ENCODE results near the gene TEP1. TPM values are rescaled to one million over a fixed set of nuclear protein-coding genes. Genes with fewer than 3 reads are reported as not detected.

The TEP1 gene
- total RNA-seq, 4 donors from 2014 or later, result 17.2 to 28.8 (median 22.9) TPM

GRCh38 chr14:20329355-20329754, 83.9 kb downstream of the TEP1 start:
- Histone ChIP-seq H3K4me3 (no peak overlapping the region), H3K36me3 (peaks cover 13 to 36% (median 26%) of the 10 kb centered on the region in 4 donors), H3K27ac (replicated peaks in 1 of 4) (no peak overlapping the region), H3K9me3 (no peaks in the 10 kb centered on the region), H3K27me3 (no peaks in the 10 kb centered on the region), H3K4me1 (peaks cover 21 to 57% (median 53%) of the 10 kb centered on the region in 4 donors)
- intact Hi-C loops (cut with DNase I), result loop anchor here (5.0 kb wide), 2 partner anchors 133 to 283 kb away; partner anchors contain the start of gene PIP4P1
- DNase-seq (ENCODE audit: extremely low spot score), result no peak
- TF ChIP-seq CTCF (IDR thresholded peaks at IDR 0.05) (no peak), POLR2A (IDR thresholded peaks at IDR 0.05; ENCODE audit: low read depth) (no peak), POLR2AphosphoS5 (IDR thresholded peaks at IDR 0.05) (no peak), EP300 (IDR thresholded peaks at IDR 0.05) (no peak)
- WGBS, result 82% methylated on average over 2 of the region's 2 CpGs

GRCh38 chr14:20328705-20329104, 84.6 kb downstream of the TEP1 start:
- H3K9me3 ChIP-seq, result no peaks in the 10 kb centered on the region
- intact Hi-C loops (cut with DNase I), result loop anchor here (5.0 kb wide), 2 partner anchors 134 to 284 kb away; partner anchors contain the start of gene PIP4P1
- TF ChIP-seq POLR2AphosphoS5 (IDR thresholded peaks at IDR 0.05) (no peak), CTCF (IDR thresholded peaks at IDR 0.05) (no peak), POLR2A (IDR thresholded peaks at IDR 0.05; ENCODE audit: low read depth) (no peak), EP300 (IDR thresholded peaks at IDR 0.05) (no peak)
- no peak overlapping the region for H3K4me3 ChIP-seq
- H3K27me3 ChIP-seq, result no peaks in the 10 kb centered on the region
- H3K36me3 ChIP-seq, result peaks cover 15 to 42% (median 32%) of the 10 kb centered on the region in 4 donors
- WGBS, result 51% methylated on average over 2 of the region's 2 CpGs
- H3K4me1 ChIP-seq, result peaks cover 17 to 55% (median 50%) of the 10 kb centered on the region in 4 donors
- H3K27ac ChIP-seq (replicated peaks in 1 of 4), result no peak overlapping the region
- DNase-seq (ENCODE audit: extremely low spot score), result no peak

GRCh38 chr14:20327005-20327869, 86.1 kb downstream of the TEP1 start:
- WGBS, result 41% methylated on average over 8 of the region's 8 CpGs
- Histone ChIP-seq H3K4me3 (no peak overlapping the region), H3K4me1 (peaks cover 15 to 47% (median 43%) of the 10 kb centered on the region in 4 donors), H3K36me3 (peaks cover 15 to 56% (median 43%) of the 10 kb centered on the region in 4 donors), H3K9me3 (no peaks in the 10 kb centered on the region), H3K27ac (replicated peaks in 1 of 4) (peak overlapping the region; percentile 7 to 50 (median 44)), H3K27me3 (no peaks in the 10 kb centered on the region)
- intact Hi-C loops (cut with DNase I), result loop anchor here (5.0 kb wide), 2 partner anchors 135 to 285 kb away; partner anchors contain the start of gene PIP4P1
- TF ChIP-seq POLR2A (IDR thresholded peaks at IDR 0.05; ENCODE audit: low read depth) (no peak), CTCF (IDR thresholded peaks at IDR 0.05) (peak; percentile 72 to 79 (median 78)), POLR2AphosphoS5 (IDR thresholded peaks at IDR 0.05) (no peak)
- no peak for DNase-seq (ENCODE audit: extremely low spot score)

DNA sequence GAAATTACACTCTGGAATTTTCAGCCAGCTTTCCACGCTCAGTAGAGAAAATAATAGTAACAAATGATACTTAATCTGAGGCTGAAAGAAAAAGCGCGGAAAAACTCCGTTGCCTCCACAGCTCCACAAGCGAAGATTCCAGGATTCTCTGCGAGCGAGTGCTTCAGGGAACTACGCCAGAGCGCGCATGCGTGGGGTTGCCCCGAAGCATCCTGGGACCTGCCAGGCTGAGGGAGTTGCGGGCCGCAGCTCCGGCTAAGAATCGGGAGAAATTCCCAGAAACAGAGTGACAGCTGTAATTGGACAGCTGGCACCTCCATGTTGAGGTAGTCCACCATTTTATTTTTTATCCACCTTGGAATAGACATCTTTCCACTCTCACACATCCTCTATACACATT, 95.6 kb downstream of the TEP1 start:
- peaks cover 55 to 100% (median 82%) of the 10 kb centered on the region in 4 donors for H3K36me3 ChIP-seq
- no peak overlapping the region for H3K4me3 ChIP-seq
- intact Hi-C loops (cut with DNase I), result no loop called here
- H3K27ac ChIP-seq (replicated peaks in 1 of 4), result no peak overlapping the region
- TF ChIP-seq POLR2AphosphoS5 (IDR thresholded peaks at IDR 0.05) (no peak), CTCF (IDR thresholded peaks at IDR 0.05) (no peak), POLR2A (IDR thresholded peaks at IDR 0.05; ENCODE audit: low read depth) (no peak), EP300 (IDR thresholded peaks at IDR 0.05) (no peak)
- H3K9me3 ChIP-seq, result no peaks in the 10 kb centered on the region
- no peak for DNase-seq (ENCODE audit: extremely low spot score)
- 98% methylated on average over 16 of the region's 16 CpGs for WGBS
- no peaks in the 10 kb centered on the region for H3K27me3 ChIP-seq
- H3K4me1 ChIP-seq, result no peaks in the 10 kb centered on the region

Small RNA genes within 50 kb of the gene (small RNA-seq; reads per million reads assigned to genes)
- gene RNA5SP382 (0 to 0.19 (median 0.17) reads per million in 3 donors), gene SNORA79B (0 to 0.17 (median 0) reads per million in 3 donors), gene SNORD126 (555 to 746 (median 680) reads per million in 3 donors)

Other genes starting within 250 kb of the TEP1 start
- not detected for gene OR11G2, start 222.6 kb downstream of the TEP1 start, total RNA-seq
- not detected for gene OR11H6, start 189.8 kb downstream of the TEP1 start, total RNA-seq
- gene OR11H7, start 184.5 kb downstream of the TEP1 start, total RNA-seq, result not detected
- gene OR11H4, start 174.2 kb downstream of the TEP1 start, total RNA-seq, result not detected
- gene TTC5, start 107.5 kb downstream of the TEP1 start, total RNA-seq, result 1 to 10 TPM; 5.5 to 8.6 (median 6.5) TPM
- gene CCNB1IP1, start 80.2 kb downstream of the TEP1 start, total RNA-seq, result 10 to 100 TPM; 31.8 to 60.6 (median 42.0) TPM
- gene PARP2, start 69.9 kb downstream of the TEP1 start, total RNA-seq, result 10 to 100 TPM in 2 of 4 donors, 1 to 10 TPM in 2; 5.8 to 17.4 (median 8.9) TPM
- gene KLHL33, start 22.7 kb upstream of the TEP1 start, total RNA-seq, result under 1 TPM; 0.50 to 0.92 (median 0.77) TPM
- 10 to 100 TPM; 23.5 to 36.8 (median 24.8) TPM for gene OSGEP, start 41.3 kb upstream of the TEP1 start, total RNA-seq
- 100 to 1,000 TPM; 101 to 105 (median 104) TPM for gene APEX1, start 41.7 kb upstream of the TEP1 start, total RNA-seq
- gene PIP4P1, start 47.9 kb upstream of the TEP1 start, total RNA-seq, result 10 to 100 TPM; 18.7 to 27.9 (median 24.5) TPM
- gene PNP, start 55.9 kb upstream of the TEP1 start, total RNA-seq, result 10 to 100 TPM in 3 of 4 donors, 1 to 10 TPM in 1; 4.2 to 85.2 (median 14.2) TPM
- not detected for gene RNASE10, start 92.0 kb upstream of the TEP1 start, total RNA-seq
- gene RNASE9, start 147.5 kb upstream of the TEP1 start, total RNA-seq, result not detected
- gene RNASE11, start 174.5 kb upstream of the TEP1 start, total RNA-seq, result not detected
- not detected for gene RNASE12, start 177.9 kb upstream of the TEP1 start, total RNA-seq
- not detected for gene OR6S1, start 228.2 kb upstream of the TEP1 start, total RNA-seq

Data from esophagus muscularis mucosa (tissue), 4 donors.